Esophagus squamous epithelium (tissue), 4 donors: Measurements from ENCODE around the gene MRPS33.

Experiments used
- CTCF ChIP-seq, 6 experiments: fragments of 450-650 bp in 4 of 6; fragments of 200-600 bp in 2 of 6; sonication (generic) in 2 of 6; IDR thresholded peaks; one replicate each; pipeline ENCODE4 v1.5.1; 2016 to 2019; ENCODE audit warnings: antibody characterized with exemption in 6 of 6, mild to moderate bottlenecking in 4 of 6, moderate library complexity in 4 of 6
- POLR2A ChIP-seq, 4 donors: fragments of 450-650 bp; IDR thresholded peaks; one replicate each; pipeline ENCODE4 v1.6.1; 2017; ENCODE audit warnings: antibody characterized with exemption in 4 of 4, mild to moderate bottlenecking in 4 of 4, moderate library complexity in 3 of 4

- TF ChIP-seq POLR2A (IDR thresholded peaks at IDR 0.05) (no peak), CTCF (IDR thresholded peaks at IDR 0.05) (no peak)
Observed at GRCh38 chr7:141014125-141014523, 628 bp downstream of the MRPS33 start.
